Measurements from ENCODE around the gene EIF5A.

EIF5A gene

DNA sequence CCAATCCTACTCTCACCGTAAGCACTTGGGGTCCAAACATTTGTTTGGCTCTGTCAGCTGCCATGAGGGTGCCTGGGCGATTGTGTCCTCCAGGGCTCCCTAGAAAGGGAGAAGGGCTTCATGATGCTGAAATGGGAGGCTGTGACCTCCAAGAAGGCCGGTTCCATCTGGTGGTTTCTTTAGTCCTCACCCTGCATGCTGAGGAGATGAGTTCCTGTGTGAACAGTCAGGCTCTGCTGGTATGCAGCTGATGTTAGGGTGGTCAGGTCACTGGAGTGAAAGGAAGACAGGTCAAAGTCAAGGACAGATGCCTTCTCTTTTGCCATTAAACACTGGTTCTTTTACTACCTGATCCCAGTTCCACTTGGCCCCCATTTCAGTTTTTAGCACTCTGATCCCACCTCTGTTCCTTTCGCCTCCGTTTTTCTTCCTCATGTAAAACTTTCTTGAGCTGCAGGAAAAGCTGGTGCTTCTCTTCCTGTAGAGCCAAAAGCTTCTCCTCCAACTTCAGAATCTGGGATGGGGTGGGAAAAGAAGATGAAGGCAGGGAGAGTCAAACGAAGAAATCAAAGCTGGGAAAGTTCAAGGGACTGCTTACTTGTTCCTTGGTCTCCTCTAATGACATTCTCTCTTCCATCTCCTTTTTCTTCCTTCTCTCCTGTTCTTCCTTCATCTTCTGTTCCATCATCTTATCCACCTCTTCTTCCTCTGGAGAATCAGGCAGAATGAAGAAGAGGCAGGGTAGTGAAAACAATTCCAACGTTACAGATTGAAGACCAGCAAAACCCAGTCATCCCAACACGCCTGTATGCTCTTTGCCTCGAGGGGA, 6.7 kb downstream of the EIF5A start:
- TF ChIP-seq, protein P1, sequence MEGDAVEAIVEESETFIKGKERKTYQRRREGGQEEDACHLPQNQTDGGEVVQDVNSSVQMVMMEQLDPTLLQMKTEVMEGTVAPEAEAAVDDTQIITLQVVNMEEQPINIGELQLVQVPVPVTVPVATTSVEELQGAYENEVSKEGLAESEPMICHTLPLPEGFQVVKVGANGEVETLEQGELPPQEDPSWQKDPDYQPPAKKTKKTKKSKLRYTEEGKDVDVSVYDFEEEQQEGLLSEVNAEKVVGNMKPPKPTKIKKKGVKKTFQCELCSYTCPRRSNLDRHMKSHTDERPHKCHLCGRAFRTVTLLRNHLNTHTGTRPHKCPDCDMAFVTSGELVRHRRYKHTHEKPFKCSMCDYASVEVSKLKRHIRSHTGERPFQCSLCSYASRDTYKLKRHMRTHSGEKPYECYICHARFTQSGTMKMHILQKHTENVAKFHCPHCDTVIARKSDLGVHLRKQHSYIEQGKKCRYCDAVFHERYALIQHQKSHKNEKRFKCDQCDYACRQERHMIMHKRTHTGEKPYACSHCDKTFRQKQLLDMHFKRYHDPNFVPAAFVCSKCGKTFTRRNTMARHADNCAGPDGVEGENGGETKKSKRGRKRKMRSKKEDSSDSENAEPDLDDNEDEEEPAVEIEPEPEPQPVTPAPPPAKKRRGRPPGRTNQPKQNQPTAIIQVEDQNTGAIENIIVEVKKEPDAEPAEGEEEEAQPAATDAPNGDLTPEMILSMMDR (conservative IDR thresholded peaks at IDR 0.05; ENCODE audit: low read depth, low read length): no peak
- H3K4me3 ChIP-seq (ENCODE audit: low read depth, low read length): peak overlapping the region; percentile 83
- peak; percentile 30 for DNase-seq (ENCODE audit: low read depth)

DNA sequence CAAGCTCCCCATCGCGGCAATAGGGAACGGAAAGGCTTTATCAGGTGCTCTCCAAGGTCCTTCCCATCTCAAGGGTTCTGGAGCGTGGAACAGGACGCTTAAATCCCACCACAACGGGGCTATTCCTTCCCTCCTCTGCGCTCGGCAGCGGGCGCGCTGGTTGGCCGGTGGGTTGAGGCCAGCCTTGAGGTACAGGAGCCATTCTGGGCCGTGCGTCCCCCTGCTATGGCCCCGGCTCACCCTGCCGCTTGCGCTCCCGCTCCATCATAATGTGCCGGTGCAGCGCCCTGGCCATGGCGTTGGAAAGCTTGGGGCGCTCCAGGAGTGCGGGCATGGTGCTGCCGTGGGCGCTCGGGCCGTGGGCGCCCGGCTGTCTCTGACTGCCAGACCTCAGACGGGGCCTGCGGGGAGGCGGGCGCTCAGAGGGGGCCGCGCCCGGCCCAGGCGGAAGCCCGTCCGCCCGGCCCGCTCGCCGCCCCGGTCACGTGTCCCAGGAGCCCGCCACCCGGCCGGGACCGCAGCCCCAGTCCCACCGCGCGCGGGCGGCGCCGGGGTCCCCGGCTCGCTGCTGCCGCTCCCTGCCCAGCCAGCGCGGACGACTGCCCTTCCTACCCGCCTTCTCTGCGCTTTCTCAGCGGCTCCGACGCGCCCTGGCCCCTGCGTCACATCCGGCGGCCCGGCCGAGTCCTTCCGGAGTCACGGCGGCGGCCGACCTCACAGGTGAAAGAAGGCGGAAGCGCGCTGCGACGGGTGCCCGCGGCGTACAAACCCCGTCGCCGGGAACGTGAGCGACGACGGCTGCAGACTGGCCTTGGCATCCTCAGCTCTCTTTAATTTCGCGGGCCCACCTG, 7.5 kb downstream of the EIF5A start, which contains the start of gene GPS2:
TSS of gene GPS2 (minus strand) at position 642 of the 851 bp plus-strand sequence. CDS start at position 334, 308 bp downstream.
- peak; percentile 82 for DNase-seq (ENCODE audit: low read depth)
- TF ChIP-seq, protein P1 (conservative IDR thresholded peaks at IDR 0.05; ENCODE audit: low read depth, low read length): no peak
- H3K4me3 ChIP-seq (ENCODE audit: low read depth, low read length): peak within 1 kb of the TSS; percentile 83

DNA sequence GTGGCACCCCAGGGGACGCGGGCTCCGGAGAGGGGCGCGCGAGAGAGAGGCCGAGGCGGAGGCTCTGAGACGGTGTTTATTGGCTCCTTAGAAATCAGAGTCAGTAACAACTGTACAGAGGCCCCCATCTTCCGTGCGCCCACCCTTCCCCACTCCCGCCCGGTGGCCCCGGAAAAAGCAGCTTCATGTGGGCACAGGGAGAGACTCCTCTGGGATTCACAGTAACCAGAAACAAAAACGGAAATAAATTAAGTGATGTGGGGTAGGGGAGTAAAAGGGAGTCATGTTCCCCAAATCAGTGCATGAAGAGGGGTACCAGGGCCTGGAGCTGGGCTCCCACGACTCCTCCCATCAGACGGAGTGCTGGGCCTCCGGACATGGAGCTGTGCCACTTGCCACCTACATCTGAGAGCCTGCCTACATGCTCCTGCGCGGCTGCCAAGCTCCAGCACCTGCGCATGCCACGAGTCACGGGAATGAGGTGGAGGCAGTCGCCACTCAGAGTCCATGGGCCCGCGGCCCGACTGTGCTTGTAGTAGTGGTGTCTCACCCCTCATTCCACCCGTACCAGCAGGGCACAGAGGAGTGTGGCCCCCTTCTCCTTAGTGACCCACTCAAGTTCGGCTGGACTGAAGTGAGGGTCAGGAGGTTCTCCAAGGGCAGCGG, 8.3 kb downstream of the EIF5A start:
- no peak for DNase-seq (ENCODE audit: low read depth)
- H3K4me3 ChIP-seq (ENCODE audit: low read depth, low read length): peak overlapping the region; percentile 83
- TF ChIP-seq, protein P1 (conservative IDR thresholded peaks at IDR 0.05; ENCODE audit: low read depth, low read length): no peak

DNA sequence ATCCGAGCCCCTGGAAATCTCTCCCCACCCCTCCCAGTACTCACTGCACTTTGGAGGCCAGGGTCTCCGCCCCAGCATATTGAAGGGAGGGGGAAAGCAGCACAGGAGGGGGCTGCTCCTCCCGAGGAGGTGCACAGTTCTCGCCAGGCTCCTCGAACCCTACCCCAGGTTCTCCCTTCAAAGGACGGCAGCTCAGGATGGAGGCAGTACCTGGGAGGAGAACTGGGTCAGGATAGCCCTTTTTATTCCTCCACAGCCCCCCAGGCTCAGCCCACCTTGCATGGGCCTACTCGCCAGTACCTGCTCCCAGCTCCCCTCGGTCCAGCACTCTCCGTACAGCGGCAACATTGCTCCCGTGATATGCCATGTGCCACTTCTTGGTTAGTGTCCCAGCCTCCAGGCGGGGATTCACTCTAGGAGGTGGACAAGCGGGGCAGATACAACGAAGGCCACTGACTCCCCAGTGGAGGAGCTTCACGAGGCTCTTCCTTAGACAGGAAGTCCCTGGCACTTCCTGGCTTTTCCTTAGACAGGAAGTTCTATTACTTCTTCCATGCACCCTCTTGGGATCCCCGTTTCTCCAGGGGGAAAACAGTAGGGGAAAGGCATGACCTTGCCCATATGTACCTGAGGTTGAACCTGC, 9.9 kb downstream of the EIF5A start:
- no peak for DNase-seq (ENCODE audit: low read depth)
- TF ChIP-seq, protein P1 (conservative IDR thresholded peaks at IDR 0.05; ENCODE audit: low read depth, low read length): no peak
- H3K4me3 ChIP-seq (ENCODE audit: low read depth, low read length): no peak overlapping the region

DNA sequence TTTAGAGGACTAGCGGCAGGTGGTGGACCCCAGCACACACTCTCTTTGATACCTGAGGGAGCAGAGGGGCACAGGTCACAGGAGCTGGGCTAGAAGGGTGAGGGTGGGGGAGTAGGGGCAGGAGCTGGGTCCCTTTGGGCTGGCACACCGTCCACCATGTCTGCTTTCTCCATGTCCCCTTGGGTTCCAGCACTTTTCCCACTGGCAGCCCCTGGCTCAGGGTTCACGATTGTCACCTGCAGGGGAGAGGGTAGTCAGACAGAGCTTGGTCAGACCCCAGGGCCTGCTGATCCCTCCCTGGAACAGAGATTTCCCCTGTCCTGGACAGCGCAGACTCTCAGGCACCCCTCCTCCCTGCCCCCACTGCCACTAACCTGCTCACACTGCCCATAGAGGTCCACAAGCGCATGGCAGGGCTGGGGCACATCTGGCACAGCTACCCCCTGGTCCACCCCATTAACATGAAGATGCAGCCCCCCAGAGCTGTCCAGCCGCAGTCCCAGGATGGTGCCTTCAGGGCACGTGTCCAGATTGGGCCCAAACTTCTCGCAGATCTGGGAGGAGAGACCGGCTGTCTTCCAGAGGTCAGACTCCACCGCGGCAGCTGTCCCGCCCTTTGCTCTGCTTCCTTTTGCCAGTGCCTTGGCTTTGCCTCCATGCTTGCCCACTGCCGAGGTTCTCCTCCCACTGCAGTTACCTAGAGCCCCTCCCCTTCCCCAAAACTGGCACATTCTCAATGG, 10.9 kb downstream of the EIF5A start:
- no peak overlapping the region for H3K4me3 ChIP-seq (ENCODE audit: low read depth, low read length)
- no peak for DNase-seq (ENCODE audit: low read depth)
- TF ChIP-seq, protein P1 (conservative IDR thresholded peaks at IDR 0.05; ENCODE audit: low read depth, low read length): no peak

DNA sequence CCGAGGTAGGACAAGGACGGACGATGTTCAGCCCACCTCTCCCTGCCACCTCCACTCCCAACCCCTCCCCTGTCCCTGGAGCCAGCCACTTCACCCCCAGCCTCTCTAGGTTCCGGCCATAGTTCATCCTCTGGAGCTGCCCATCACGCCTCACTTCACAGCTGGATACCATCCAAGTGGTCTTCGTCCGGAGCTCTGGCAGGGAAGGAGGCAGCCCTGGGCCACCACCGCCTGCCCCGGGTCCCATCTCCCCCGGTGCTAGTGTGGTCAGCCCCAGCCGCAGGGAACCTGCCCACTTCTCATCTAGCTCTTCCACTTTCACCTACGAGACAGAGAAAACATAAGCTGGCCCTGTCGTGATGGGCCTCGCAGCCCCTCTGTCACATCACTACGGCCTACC, 14.0 kb downstream of the EIF5A start:
- no peak overlapping the region for H3K4me3 ChIP-seq (ENCODE audit: low read depth, low read length)
- TF ChIP-seq, protein P1 (conservative IDR thresholded peaks at IDR 0.05; ENCODE audit: low read depth, low read length): no peak
- DNase-seq (ENCODE audit: low read depth): no peak
